WERI-Rb-1 (cell line): ENCODE data around the gene WDR13.
"Not testable (repeated sequence)": the region's sequence is repeated elsewhere in the genome, so short reads cannot be mapped to it uniquely, and the experiment has no call there.

Experiments
- DNase-seq: peaks from one replicate; pipeline ENCODE4 v3.0.0-alpha.2; 2020
- H3K27ac ChIP-seq: fragments of 250-450 bp; sonication (Bioruptor Pico); 2 replicates; pipeline ENCODE4 v1.5.1; 2020; ENCODE audit warnings: mild to moderate bottlenecking, moderate library complexity
- H3K27me3 ChIP-seq: fragments of 250-450 bp; sonication (Bioruptor Pico); 2 replicates; pipeline ENCODE4 v1.5.1; 2021; ENCODE audit warnings: mild to moderate bottlenecking, low read depth, moderate library complexity; ENCODE audit not compliant: insufficient read depth, severe bottlenecking
- H3K36me3 ChIP-seq: fragments of 250-450 bp; sonication (Bioruptor Pico); 2 replicates; pipeline ENCODE4 v1.5.1; 2020; ENCODE audit warnings: mild to moderate bottlenecking, moderate library complexity
- H3K4me3 ChIP-seq: 2 replicates; pipeline ENCODE4 v1.5.1; 2011; ENCODE audit warnings: low read depth, mild to moderate bottlenecking, control low read depth, low read length
- H3K9me3 ChIP-seq: fragments of 250-450 bp; sonication (Bioruptor Pico); 2 replicates; pipeline ENCODE4 v1.5.1; 2021; ENCODE audit warnings: mild to moderate bottlenecking, moderate library complexity; ENCODE audit not compliant: severe bottlenecking
- CTCF ChIP-seq: IDR thresholded peaks from 2 replicates; pipeline ENCODE4 v1.5.1; 2011; ENCODE audit warnings: low read depth, mild to moderate bottlenecking, control low read depth, inconsistent platforms, low read length

The WDR13 gene

DNA sequence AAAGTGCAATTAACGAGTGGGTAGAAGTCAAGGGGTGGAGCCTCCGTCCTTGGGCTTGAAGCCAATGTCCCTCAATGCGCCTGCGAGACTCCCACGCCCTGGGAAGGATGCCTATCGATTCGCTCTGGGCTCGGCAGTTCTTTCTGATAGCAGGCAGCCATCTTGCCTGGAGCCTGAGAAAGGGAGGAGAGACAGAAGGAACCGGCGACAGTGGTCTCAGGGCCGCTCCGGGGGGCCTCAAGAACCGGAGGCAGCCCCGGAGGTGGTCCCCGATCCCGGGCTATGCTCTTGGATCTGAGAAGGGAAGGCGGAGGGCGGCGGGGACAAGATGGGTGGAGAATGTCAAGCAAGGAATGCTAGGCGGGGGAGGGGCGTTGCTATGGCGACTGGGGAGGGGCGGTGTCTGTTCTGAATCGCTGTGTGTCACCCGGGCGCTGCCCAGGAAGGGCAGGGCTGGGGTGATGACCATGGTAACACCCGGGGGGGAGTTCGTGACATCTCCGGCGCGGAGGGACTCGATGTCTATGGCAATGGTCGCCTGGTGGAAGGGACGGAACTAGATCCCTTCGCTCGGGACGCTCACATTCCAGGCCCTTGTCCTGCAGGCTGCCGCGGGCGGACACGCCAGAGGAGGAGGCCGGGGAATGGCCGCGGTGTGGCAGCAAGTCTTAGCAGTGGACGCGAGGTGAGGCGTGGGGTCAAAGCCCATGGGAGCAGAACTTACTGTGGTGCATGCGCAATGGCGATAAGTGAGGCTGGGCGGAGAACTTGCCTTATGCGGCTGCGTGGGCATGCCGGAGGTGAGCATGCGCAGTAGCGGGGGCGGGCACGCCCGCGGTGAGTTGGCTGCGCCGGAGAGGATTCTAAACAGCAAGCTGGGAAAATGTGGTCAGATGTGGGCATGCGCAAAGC, at the start of gene WDR13:
WDR13 (plus strand) TSS at position 140 of the 912 bp plus-strand sequence; CDS start at position 645, 505 bp downstream.
- TF ChIP-seq CTCF: no peak
- Histone ChIP-seq H3K27me3 (peaks cover 6% of the 10 kb centered on the region), H3K36me3 (peaks cover 10% of the 10 kb centered on the region), H3K4me3 (peak within 1 kb of the TSS; percentile 58), H3K27ac (peak within 1 kb of the TSS; percentile 94), H3K9me3 (no peaks in the 10 kb centered on the region)
- peak; percentile 91 for DNase-seq

- Histone ChIP-seq H3K36me3 (no peaks in the 10 kb centered on the region; the same call in 1 of the 2 replicates), H3K9me3 (no peaks in the 10 kb centered on the region), H3K27ac (no peak overlapping the region), H3K27me3 (peaks cover 10% of the 10 kb centered on the region), H3K4me3 (no peak overlapping the region)
- TF ChIP-seq CTCF: no peak
- DNase-seq: no peak
These were observed 48.4 kb upstream of the WDR13 start for GRCh38 chrX:48548871-48549270.

DNA sequence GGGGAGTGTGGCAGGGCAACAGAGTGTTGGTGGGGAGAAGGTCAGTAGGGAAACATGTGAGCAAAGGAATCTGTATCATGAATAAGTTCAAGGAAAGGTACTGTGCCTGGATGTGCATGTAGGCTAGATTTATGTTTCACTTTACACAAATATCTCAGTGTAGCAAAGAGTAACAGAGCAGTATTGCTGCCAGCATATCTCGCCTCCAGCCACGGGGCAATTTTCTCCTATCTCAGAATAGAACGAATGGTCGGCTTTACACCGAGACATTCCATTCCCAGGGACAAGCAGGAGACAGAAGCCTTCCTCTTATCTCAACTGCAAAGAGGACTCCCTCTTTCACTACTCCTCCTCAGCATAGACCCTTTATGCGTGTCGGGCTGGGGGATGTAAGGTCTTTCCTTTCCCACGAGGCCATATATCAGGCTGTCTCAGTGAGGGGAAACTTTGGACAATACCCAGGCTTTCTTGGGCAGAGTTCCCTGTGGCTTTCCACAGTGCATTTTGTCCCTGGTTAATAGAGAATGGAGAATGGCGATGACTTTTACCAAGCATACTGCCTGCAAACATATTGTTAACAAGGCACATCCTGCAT, 41.5 kb upstream of the WDR13 start:
- peaks cover 12% of the 10 kb centered on the region for H3K27me3 ChIP-seq
- H3K27ac ChIP-seq, H3K9me3 ChIP-seq, DNase-seq, H3K36me3 ChIP-seq, H3K4me3 ChIP-seq: not testable (repeated sequence)

DNA sequence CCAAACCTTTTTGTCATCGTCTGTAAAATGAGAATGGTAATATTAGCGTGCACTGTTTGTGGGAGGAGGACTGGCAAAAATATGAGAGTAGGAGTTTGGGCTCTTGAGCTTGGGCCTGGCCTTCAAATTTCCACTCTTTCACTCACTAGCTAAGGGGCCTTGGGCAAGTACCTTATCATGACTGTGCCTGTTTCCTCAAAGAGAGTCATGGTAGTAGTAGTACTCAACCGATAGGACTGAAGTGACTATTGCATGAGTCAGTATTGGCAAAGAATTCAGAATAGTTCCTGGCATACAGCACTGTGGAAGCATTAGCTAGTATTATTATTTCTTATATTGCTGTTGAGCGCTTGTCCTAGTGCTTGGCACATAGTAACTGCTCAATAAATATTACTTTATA, 39.0 kb upstream of the WDR13 start:
- Histone ChIP-seq H3K4me3 (no peak overlapping the region), H3K9me3 (no peaks in the 10 kb centered on the region), H3K27ac (no peak overlapping the region), H3K27me3 (peaks cover 14% of the 10 kb centered on the region), H3K36me3 (no peaks in the 10 kb centered on the region; the same call in 1 of the 2 replicates)
- no peak for DNase-seq
- no peak for TF ChIP-seq CTCF

DNA sequence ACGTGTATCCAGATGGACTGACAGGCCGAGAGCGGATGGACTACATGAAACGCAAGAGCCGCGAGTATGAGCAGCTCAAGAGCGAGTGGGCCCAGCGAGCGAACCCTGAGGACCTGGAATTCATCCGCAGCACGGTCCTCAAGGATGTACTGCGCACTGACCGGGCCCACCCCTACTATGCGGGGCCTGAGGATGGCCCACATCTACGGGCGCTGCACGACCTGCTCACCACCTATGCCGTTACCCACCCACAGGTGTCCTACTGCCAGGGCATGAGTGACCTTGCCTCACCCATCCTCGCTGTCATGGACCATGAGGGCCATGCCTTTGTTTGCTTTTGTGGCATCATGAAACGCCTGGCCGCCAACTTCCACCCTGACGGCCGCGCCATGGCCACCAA, 37.7 kb upstream of the WDR13 start:
- H3K4me3 ChIP-seq: no peak overlapping the region
- no peak overlapping the region for H3K27ac ChIP-seq
- H3K36me3 ChIP-seq: no peaks in the 10 kb centered on the region; the same call in 1 of the 2 replicates
- no peaks in the 10 kb centered on the region for H3K9me3 ChIP-seq
- TF ChIP-seq CTCF: no peak
- peaks cover 18% of the 10 kb centered on the region for H3K27me3 ChIP-seq
- no peak for DNase-seq

DNA sequence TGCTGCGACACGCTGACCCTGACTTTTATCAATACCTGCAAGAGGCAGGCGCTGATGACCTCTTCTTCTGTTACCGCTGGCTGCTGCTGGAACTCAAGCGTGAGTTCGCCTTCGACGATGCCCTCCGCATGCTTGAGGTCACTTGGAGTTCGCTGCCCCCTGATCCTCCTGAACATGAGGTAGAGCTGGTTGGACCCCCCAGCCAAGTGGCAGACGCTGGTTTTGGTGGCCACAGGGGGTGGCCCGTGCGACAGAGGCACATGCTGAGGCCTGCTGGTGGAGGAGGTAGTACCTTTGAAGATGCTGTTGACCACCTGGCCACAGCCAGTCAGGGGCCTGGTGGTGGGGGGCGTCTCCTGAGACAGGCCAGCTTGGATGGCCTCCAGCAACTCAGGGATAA, 37.2 kb upstream of the WDR13 start:
- no peak for TF ChIP-seq CTCF
- Histone ChIP-seq H3K9me3 (no peaks in the 10 kb centered on the region), H3K36me3 (no peaks in the 10 kb centered on the region; the same call in 1 of the 2 replicates), H3K27ac (no peak overlapping the region), H3K4me3 (no peak overlapping the region), H3K27me3 (peaks cover 21% of the 10 kb centered on the region)
- no peak for DNase-seq
